Sigmoid colon (tissue), 3 donors: ENCODE data around the gene ZBTB21.

Source experiments
- CTCF ChIP-seq, 4 experiments: fragments of 450-650 bp in 3 of 4; fragments of 200-600 bp in 1 of 4; IDR thresholded peaks; one replicate each; pipeline ENCODE4 v1.5.1; 2016 to 2019; ENCODE audit warnings: antibody characterized with exemption in 4 of 4, mild to moderate bottlenecking in 3 of 4, moderate library complexity in 2 of 4
- POLR2A ChIP-seq, 2 donors: fragments of 450-650 bp; IDR thresholded peaks; one replicate each; pipeline ENCODE4 v1.6.1; 2016; ENCODE audit warnings: antibody characterized with exemption in 2 of 2, mild to moderate bottlenecking in 2 of 2, moderate library complexity in 2 of 2

- TF ChIP-seq POLR2A (IDR thresholded peaks at IDR 0.05) (no peak), CTCF (IDR thresholded peaks at IDR 0.05) (no peak)
Observed at GRCh38 chr21:42013931-42014330, 3.8 kb upstream of the ZBTB21 start.
